Natural killer cell (primary cell): ENCODE measurements around the gene FTH1. TPM values are rescaled to one million over a fixed set of nuclear protein-coding genes. Genes with fewer than 3 reads are reported as not detected.

ENCODE experiments used
- ATAC-seq, 3 donors: fragments of 150-1000 bp in 2 of 3; fragments of 200-7000 bp in 1 of 3; cut with Tn5 transposase; 1 replicate in 1 of 3; 2 replicates in 2 of 3; pipeline ENCODE4 v1.10.0; 2021; ENCODE audit warnings: mild to moderate bottlenecking in 2 of 3, moderate library complexity in 2 of 3
- DNase-seq, 2 donors: peaks; one replicate each; pipeline versions ENCODE4 v3.0.0 to v3.0.0-alpha.2; 2013 to 2021; ENCODE audit warnings: mixed read lengths in 1 of 2
- H3K27ac ChIP-seq: one replicate; pipeline ENCODE4 v1.5.1; 2013; ENCODE audit warnings: mild to moderate bottlenecking, low read length
- H3K27me3 ChIP-seq: one replicate; pipeline ENCODE4 v1.6.1; 2013; ENCODE audit warnings: low read length; ENCODE audit not compliant: control insufficient read depth, insufficient read depth
- H3K36me3 ChIP-seq: one replicate; pipeline ENCODE4 v1.6.1; 2013; ENCODE audit warnings: low read length; ENCODE audit not compliant: control insufficient read depth, insufficient read depth
- H3K4me1 ChIP-seq: one replicate; pipeline ENCODE4 v1.6.1; 2013; ENCODE audit warnings: low read length; ENCODE audit not compliant: control insufficient read depth, insufficient read depth
- H3K4me3 ChIP-seq: one replicate; pipeline ENCODE4 v1.5.1; 2013; ENCODE audit warnings: low read length
- H3K9me3 ChIP-seq: one replicate; pipeline ENCODE4 v1.6.1; 2013; ENCODE audit warnings: low read length; ENCODE audit not compliant: control insufficient read depth, insufficient read depth
- H3K27ac Mint-ChIP-seq, 2 donors: one replicate each; pipeline ENCODE4 v1.8.0; 2022; ENCODE audit warnings: mild to moderate bottlenecking in 2 of 2, mixed read lengths in 2 of 2, moderate library complexity in 1 of 2
- H3K27me3 Mint-ChIP-seq, 2 donors: one replicate each; pipeline ENCODE4 v1.8.0; 2022; ENCODE audit warnings: low read depth in 2 of 2, mixed read lengths in 2 of 2
- H3K36me3 Mint-ChIP-seq: one replicate; pipeline ENCODE4 v1.8.0; 2022; ENCODE audit warnings: mixed read lengths
- H3K4me1 Mint-ChIP-seq, 2 donors: one replicate each; pipeline ENCODE4 v1.8.0; 2022; ENCODE audit warnings: mixed read lengths in 2 of 2
- H3K4me3 Mint-ChIP-seq: one replicate; pipeline ENCODE4 v1.8.0; 2022; ENCODE audit warnings: mild to moderate bottlenecking, moderate library complexity, mixed read lengths
- H3K9me3 Mint-ChIP-seq, 2 donors: one replicate each; pipeline ENCODE4 v1.8.0; 2022; ENCODE audit warnings: mixed read lengths in 2 of 2
- CTCF ChIP-seq: fragments of 200-600 bp; IDR thresholded peaks from one replicate; pipeline ENCODE4 v1.8.0; 2022; ENCODE audit warnings: antibody characterized with exemption
- WGBS: methylation state at CpG from one replicate; pipeline ENCODE4 v1.1.7; 2013; ENCODE audit warnings: missing lambda C conversion rate; ENCODE audit not compliant: insufficient coverage; 5-methylcytosine and 5-hydroxymethylcytosine counted together
- intact Hi-C: fragments of 100-400 bp; cut with micrococcal nuclease; formaldehyde crosslinking; loops from one replicate; pipeline ENCODE4 v1.14.2; 2022
- total RNA-seq, 4 donors: library from RNA; stranded (reverse); fragments of 120-200 nt in 1 of 4; gene quantifications; one replicate each; pipeline versions ENCODE4 v1.2.3 to v1.2.4, GENCODE V29; 2013 to 2022

FTH1 gene
- total RNA-seq: 1,000 to 10,000 TPM; 1,067 to 1,951 (median 1,796) TPM
- total RNA-seq (2013): 719 TPM

- Histone ChIP-seq H3K4me1 (peaks cover 56% of the 10 kb centered on the region), H3K9me3 (no peaks in the 10 kb centered on the region), H3K36me3 (peaks cover 16% of the 10 kb centered on the region), H3K27me3 (no peaks in the 10 kb centered on the region), H3K4me3 (peak within 1 kb of the TSS; percentile 76), H3K27ac (peak within 1 kb of the TSS; percentile 91)
- H3K4me3 Mint-ChIP-seq: peak within 1 kb of the TSS; percentile 95
- no peaks in the 10 kb centered on the region for H3K27me3 Mint-ChIP-seq
- H3K36me3 Mint-ChIP-seq: peaks cover 10% of the 10 kb centered on the region
- no peak for TF ChIP-seq CTCF
- under 1% methylated on average over 93 of the region's 93 CpGs for WGBS
- intact Hi-C loops: loop anchor here (1.0 to 5.0 kb wide), 2 partner anchors 58 to 115 kb away; no protein-coding TSS in a partner anchor
- H3K27ac Mint-ChIP-seq: peak within 1 kb of the TSS; percentile 91 to 93
- DNase-seq: peak; percentile 90 to 95
- H3K4me1 Mint-ChIP-seq: peaks cover 50 to 63% of the 10 kb centered on the region in 2 donors
- ATAC-seq: peak; percentile 81 to 88 (median 86)
- H3K9me3 Mint-ChIP-seq: no peaks in the 10 kb centered on the region
Observed at GRCh38 chr11:61967116-61967923, at the start of gene FTH1. TSS of gene FTH1 (minus strand) at chr11:61967634. CDS start at chr11:61967425, 209 bp downstream.

GRCh38 chr11:62015615-62016014 lies 48.2 kb upstream of the FTH1 start:
- WGBS: 92% methylated on average over 5 of the region's 7 CpGs
- H3K4me1 ChIP-seq: peaks cover 4% of the 10 kb centered on the region
- H3K9me3 Mint-ChIP-seq: no peaks in the 10 kb centered on the region
- DNase-seq: no peak
- TF ChIP-seq CTCF: no peak
- intact Hi-C loops: no loop called here
- no peaks in the 10 kb centered on the region for H3K36me3 Mint-ChIP-seq
- peaks cover 0 to 6% of the 10 kb centered on the region in 2 donors for H3K4me1 Mint-ChIP-seq
- no peaks in the 10 kb centered on the region for H3K9me3 ChIP-seq
- H3K27ac ChIP-seq: no peak overlapping the region
- no peak overlapping the region for H3K27ac Mint-ChIP-seq
- ATAC-seq: no peak
- H3K4me3 ChIP-seq: no peak overlapping the region
- H3K36me3 ChIP-seq: no peaks in the 10 kb centered on the region
- H3K27me3 ChIP-seq: no peaks in the 10 kb centered on the region
- peaks cover 0 to 2% of the 10 kb centered on the region in 2 donors for H3K27me3 Mint-ChIP-seq
- H3K4me3 Mint-ChIP-seq: no peak overlapping the region

- Histone ChIP-seq H3K36me3 (no peaks in the 10 kb centered on the region), H3K9me3 (no peaks in the 10 kb centered on the region), H3K27ac (no peak overlapping the region), H3K4me3 (no peak overlapping the region), H3K27me3 (no peaks in the 10 kb centered on the region), H3K4me1 (peaks cover 4% of the 10 kb centered on the region)
- TF ChIP-seq CTCF: no peak
- Mint-ChIP-seq H3K27me3 (peaks cover 0 to 2% of the 10 kb centered on the region in 2 donors), H3K36me3 (no peaks in the 10 kb centered on the region), H3K4me1 (peaks cover 0 to 6% of the 10 kb centered on the region in 2 donors), H3K4me3 (no peak overlapping the region), H3K27ac (no peak overlapping the region), H3K9me3 (no peaks in the 10 kb centered on the region)
- no peak for DNase-seq
- no peak for ATAC-seq
- intact Hi-C loops: no loop called here
- 83% methylated on average over 15 of the region's 15 CpGs for WGBS
Observed at GRCh38 chr11:62013537-62014476, 46.4 kb upstream of the FTH1 start.
